Left ventricle myocardium inferior (tissue), 1 donor: ENCODE results near the gene PLB1. TPM values are rescaled to one million over a fixed set of nuclear protein-coding genes. Genes with fewer than 3 reads are reported as not detected.
"Not testable (repeated sequence)": the region's sequence is repeated elsewhere in the genome, so short reads cannot be mapped to it uniquely, and the experiment has no call there.

Source experiments
- DNase-seq: peaks from one replicate; pipeline ENCODE4 v3.0.0-alpha.2; 2020
- H3K27ac ChIP-seq: fragments of 200-600 bp; replicated peaks from 2 replicates; pipeline ENCODE4 v1.8.0; 2021
- H3K27me3 ChIP-seq: fragments of 200-600 bp; 2 replicates; pipeline ENCODE4 v1.8.0; 2021; ENCODE audit warnings: low read depth
- H3K36me3 ChIP-seq: fragments of 200-600 bp; 2 replicates; pipeline ENCODE4 v1.8.0; 2021
- H3K4me1 ChIP-seq: fragments of 200-600 bp; 2 replicates; pipeline ENCODE4 v1.8.0; 2021
- H3K4me3 ChIP-seq: fragments of 200-600 bp; 2 replicates; pipeline ENCODE4 v1.8.0; 2021; ENCODE audit warnings: mild to moderate bottlenecking, moderate library complexity
- H3K9me3 ChIP-seq: fragments of 200-600 bp; replicated peaks from 2 replicates; pipeline ENCODE4 v1.8.0; 2021
- CTCF ChIP-seq: fragments of 200-600 bp; IDR thresholded peaks from 2 replicates; pipeline ENCODE4 v1.8.0; 2021; ENCODE audit warnings: antibody characterized with exemption, mild to moderate bottlenecking, borderline replicate concordance
- intact Hi-C: fragments of 100-400 bp; cut with micrococcal nuclease; formaldehyde crosslinking; loops from one replicate; pipeline ENCODE4 v1.11.0; 2022
- total RNA-seq: library from RNA; stranded (reverse); fragmentation: NEBNext Ultra II Directional; extraction: Animal tissue kit (Norgen Biotek cat#: 25700); gene quantifications from one replicate; pipeline ENCODE4 v1.2.1, GENCODE V29; 2021
- donor health status: DM: no; HTN: yes; CAD: no; lungs with severe emphysema.

Gene PLB1
- total RNA-seq, 1 donor from 2014 or later = 2.4 TPM

GRCh38 chr2:28547223-28547860, 51.5 kb downstream of the PLB1 start:
- Histone ChIP-seq H3K4me3 (no peak overlapping the region), H3K27ac (no peak overlapping the region), H3K36me3 (no peaks in the 10 kb centered on the region), H3K9me3 (no peaks in the 10 kb centered on the region), H3K27me3 (peaks cover 17% of the 10 kb centered on the region), H3K4me1 (no peaks in the 10 kb centered on the region)
- intact Hi-C loops = no loop called here
- no peak for DNase-seq
- TF ChIP-seq CTCF = no peak

GRCh38 chr2:28547906-28548600, 52.2 kb downstream of the PLB1 start:
- Histone ChIP-seq H3K9me3 (no peaks in the 10 kb centered on the region), H3K4me1 (no peaks in the 10 kb centered on the region), H3K4me3 (no peak overlapping the region), H3K27ac (no peak overlapping the region), H3K36me3 (no peaks in the 10 kb centered on the region), H3K27me3 (peaks cover 9% of the 10 kb centered on the region)
- no peak for DNase-seq
- intact Hi-C loops = no loop called here
- no peak for TF ChIP-seq CTCF

- H3K9me3 ChIP-seq, H3K27ac ChIP-seq, H3K36me3 ChIP-seq, H3K27me3 ChIP-seq, H3K4me1 ChIP-seq, DNase-seq, intact Hi-C loops, H3K4me3 ChIP-seq: not testable (repeated sequence)
Observed at GRCh38 chr2:28550345-28550744, 54.5 kb downstream of the PLB1 start.

- Histone ChIP-seq H3K27ac (no peak overlapping the region), H3K4me1 (no peaks in the 10 kb centered on the region), H3K9me3 (no peaks in the 10 kb centered on the region), H3K27me3 (no peaks in the 10 kb centered on the region), H3K36me3 (no peaks in the 10 kb centered on the region), H3K4me3 (no peak overlapping the region)
- no peak for TF ChIP-seq CTCF
- intact Hi-C loops = no loop called here
- DNase-seq = no peak
Observed at GRCh38 chr2:28552045-28552823, 56.4 kb downstream of the PLB1 start.

- Histone ChIP-seq H3K27ac (no peak overlapping the region), H3K27me3 (no peaks in the 10 kb centered on the region), H3K4me1 (no peaks in the 10 kb centered on the region), H3K36me3 (no peaks in the 10 kb centered on the region), H3K4me3 (no peak overlapping the region), H3K9me3 (no peaks in the 10 kb centered on the region)
- intact Hi-C loops = no loop called here
- TF ChIP-seq CTCF = no peak
- no peak for DNase-seq
Observed at GRCh38 chr2:28556303-28556702, 60.4 kb downstream of the PLB1 start.
